Breast epithelium (tissue), 4 donors: ENCODE measurements around the gene HEXIM2. TPM values are rescaled to one million over a fixed set of nuclear protein-coding genes. Genes with fewer than 3 reads are reported as not detected.
A peak's percentile ranks its signal among the peaks of the same experiment; 100 is the strongest.

ENCODE experiments used
- DNase-seq, 2 donors: peaks; one replicate each; pipeline ENCODE4 v3.0.0-alpha.2; 2019; ENCODE audit warnings: low spot score in 2 of 2
- H3K27ac ChIP-seq, 2 donors: fragments of 200-600 bp; sonication (generic) in 1 of 2; one replicate each; pipeline ENCODE4 v1.5.1; 2016 to 2019; ENCODE audit warnings: mild to moderate bottlenecking in 1 of 2
- H3K27me3 ChIP-seq, 2 donors: fragments of 200-600 bp; sonication (generic) in 1 of 2; one replicate each; pipeline versions ENCODE4 v1.5.1 to v1.6.0; 2017 to 2019; ENCODE audit warnings: control low read depth in 1 of 2, mild to moderate bottlenecking in 1 of 2
- H3K36me3 ChIP-seq: fragments of 200-600 bp; one replicate; pipeline ENCODE4 v1.5.1; 2019
- H3K4me1 ChIP-seq, 2 donors: fragments of 200-600 bp; sonication (generic); one replicate each; pipeline ENCODE4 v1.5.1; 2016 to 2019; ENCODE audit warnings: control low read depth in 1 of 2
- H3K4me3 ChIP-seq, 3 donors: fragments of 200-600 bp; sonication (generic); 1 replicate in 2 of 3; 2 replicates in 1 of 3; pipeline ENCODE4 v1.5.1; 2016 to 2019; ENCODE audit warnings: mild to moderate bottlenecking in 3 of 3, moderate library complexity in 2 of 3
- H3K9me3 ChIP-seq, 2 donors: fragments of 200-600 bp; sonication (generic) in 1 of 2; one replicate each; pipeline ENCODE4 v1.5.1; 2016 to 2019; ENCODE audit warnings: control low read depth in 1 of 2
- POLR2A ChIP-seq: fragments of 450-650 bp; IDR thresholded peaks from one replicate; pipeline ENCODE4 v1.6.1; 2016; ENCODE audit warnings: antibody characterized with exemption, mild to moderate bottlenecking, moderate library complexity
- POLR2AphosphoS5 ChIP-seq, 3 donors: sonication (generic); formaldehyde crosslinking; IDR thresholded peaks; one replicate each; pipeline ENCODE4 v1.6.1; 2017; ENCODE audit warnings: antibody characterized with exemption in 3 of 3
- intact Hi-C: fragments of 100-400 bp; cut with DNase I; formaldehyde crosslinking; loops from one replicate; pipeline ENCODE4 v1.15.1; 2023; ENCODE audit warnings: low total_unique reads
- total RNA-seq, 3 donors: library from RNA; depleted of rRNA; stranded (reverse); fragments of >200 nt; gene quantifications; one replicate each; pipeline ENCODE4 v1.1.0, GENCODE V29; 2016
- TF ChIP-seq, protein P1 (sequence below), 3 donors: fragments of 450-650 bp; IDR thresholded peaks; one replicate each; pipeline ENCODE4 v1.5.1; 2016 to 2017; ENCODE audit warnings: antibody characterized with exemption in 3 of 3, mild to moderate bottlenecking in 3 of 3, moderate library complexity in 3 of 3

HEXIM2 gene
- total RNA-seq, 3 donors from 2014 or later: 6.6 to 13.3 (median 13.2) TPM

DNA sequence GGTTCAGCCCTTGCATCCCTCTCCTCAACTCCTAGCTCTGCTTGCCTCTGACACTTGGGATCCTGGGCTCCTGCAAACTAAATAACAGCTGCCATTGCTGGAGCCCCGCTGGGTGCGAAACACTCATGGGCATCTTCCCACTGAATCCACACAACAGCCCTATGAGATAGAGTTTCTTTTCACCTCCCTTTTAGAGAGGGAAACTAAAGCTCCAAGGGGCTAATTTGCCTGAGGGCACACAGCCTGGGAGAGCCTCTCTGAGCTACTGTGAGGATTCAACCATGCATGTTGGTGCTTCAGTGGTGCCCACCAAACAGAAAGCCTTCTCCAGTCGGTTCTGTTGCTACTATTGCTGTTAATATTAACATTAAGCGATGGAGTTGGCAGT, 22.1 kb upstream of the HEXIM2 start:
- no peaks in the 10 kb centered on the region for H3K9me3 ChIP-seq
- no peak for DNase-seq
- no peaks in the 10 kb centered on the region for H3K36me3 ChIP-seq
- H3K27ac ChIP-seq: no peak overlapping the region
- H3K27me3 ChIP-seq: no peaks in the 10 kb centered on the region
- intact Hi-C loops: loop anchor here (5.0 to 10.0 kb wide), 2 partner anchors 58 to 1605 kb away; no protein-coding TSS in a partner anchor
- no peak overlapping the region for H3K4me3 ChIP-seq
- H3K4me1 ChIP-seq: peaks cover 0 to 12% of the 10 kb centered on the region in 2 donors
- TF ChIP-seq POLR2A (no peak), POLR2AphosphoS5 (IDR thresholded peaks at IDR 0.05) (no peak)
- TF ChIP-seq, protein P1, sequence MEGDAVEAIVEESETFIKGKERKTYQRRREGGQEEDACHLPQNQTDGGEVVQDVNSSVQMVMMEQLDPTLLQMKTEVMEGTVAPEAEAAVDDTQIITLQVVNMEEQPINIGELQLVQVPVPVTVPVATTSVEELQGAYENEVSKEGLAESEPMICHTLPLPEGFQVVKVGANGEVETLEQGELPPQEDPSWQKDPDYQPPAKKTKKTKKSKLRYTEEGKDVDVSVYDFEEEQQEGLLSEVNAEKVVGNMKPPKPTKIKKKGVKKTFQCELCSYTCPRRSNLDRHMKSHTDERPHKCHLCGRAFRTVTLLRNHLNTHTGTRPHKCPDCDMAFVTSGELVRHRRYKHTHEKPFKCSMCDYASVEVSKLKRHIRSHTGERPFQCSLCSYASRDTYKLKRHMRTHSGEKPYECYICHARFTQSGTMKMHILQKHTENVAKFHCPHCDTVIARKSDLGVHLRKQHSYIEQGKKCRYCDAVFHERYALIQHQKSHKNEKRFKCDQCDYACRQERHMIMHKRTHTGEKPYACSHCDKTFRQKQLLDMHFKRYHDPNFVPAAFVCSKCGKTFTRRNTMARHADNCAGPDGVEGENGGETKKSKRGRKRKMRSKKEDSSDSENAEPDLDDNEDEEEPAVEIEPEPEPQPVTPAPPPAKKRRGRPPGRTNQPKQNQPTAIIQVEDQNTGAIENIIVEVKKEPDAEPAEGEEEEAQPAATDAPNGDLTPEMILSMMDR (IDR thresholded peaks at IDR 0.05): no peak

- H3K4me3 ChIP-seq: peak overlapping the region; percentile 50 to 75 (median 57)
- H3K9me3 ChIP-seq: no peaks in the 10 kb centered on the region
- intact Hi-C loops: no loop called here
- H3K36me3 ChIP-seq: no peaks in the 10 kb centered on the region
- peak overlapping the region; percentile 96 to 97 for H3K27ac ChIP-seq
- TF ChIP-seq POLR2AphosphoS5 (IDR thresholded peaks at IDR 0.05) (no peak), POLR2A (no peak)
- TF ChIP-seq, protein P1 (IDR thresholded peaks at IDR 0.05): no peak
- DNase-seq: no peak
- H3K4me1 ChIP-seq: peaks cover 6 to 9% of the 10 kb centered on the region in 2 donors
- no peaks in the 10 kb centered on the region for H3K27me3 ChIP-seq
Observed at GRCh38 chr17:45143094-45143670, 18.5 kb upstream of the HEXIM2 start.

- Histone ChIP-seq H3K36me3 (no peaks in the 10 kb centered on the region), H3K9me3 (no peaks in the 10 kb centered on the region), H3K4me1 (peaks cover 6 to 9% of the 10 kb centered on the region in 2 donors), H3K4me3 (peak overlapping the region; percentile 50 to 75 (median 57)), H3K27me3 (no peaks in the 10 kb centered on the region), H3K27ac (peak overlapping the region; percentile 96 to 97)
- intact Hi-C loops: no loop called here
- DNase-seq: peak; percentile 85 to 92
- TF ChIP-seq, protein P1 (IDR thresholded peaks at IDR 0.05): peak in 2 of 3 donors; percentile 15 to 17
- TF ChIP-seq POLR2AphosphoS5 (IDR thresholded peaks at IDR 0.05) (peak; percentile 30 to 77 (median 74)), POLR2A (no peak)
Observed at GRCh38 chr17:45143767-45144198, 17.9 kb upstream of the HEXIM2 start.

GRCh38 chr17:45144199-45145034, 17.3 kb upstream of the HEXIM2 start:
- peak in 1 of 3 donors; percentile 29 for TF ChIP-seq POLR2AphosphoS5 (IDR thresholded peaks at IDR 0.05)
- TF ChIP-seq POLR2A: no peak
- H3K4me3 ChIP-seq: peak overlapping the region; percentile 50 to 75 (median 57)
- peaks cover 6 to 9% of the 10 kb centered on the region in 2 donors for H3K4me1 ChIP-seq
- no peaks in the 10 kb centered on the region for H3K9me3 ChIP-seq
- intact Hi-C loops: no loop called here
- DNase-seq: no peak
- H3K36me3 ChIP-seq: no peaks in the 10 kb centered on the region
- no peaks in the 10 kb centered on the region for H3K27me3 ChIP-seq
- peak overlapping the region; percentile 96 to 97 for H3K27ac ChIP-seq

- TF ChIP-seq POLR2AphosphoS5 (IDR thresholded peaks at IDR 0.05): no peak
- TF ChIP-seq POLR2A: no peak
- TF ChIP-seq, protein P1 (IDR thresholded peaks at IDR 0.05): no peak
Observed at GRCh38 chr17:45145035-45145389, 16.7 kb upstream of the HEXIM2 start.

More at GRCh38 chr17:45145035-45145389, 16.7 kb upstream of the HEXIM2 start:
- intact Hi-C loops: no loop called here
- Histone ChIP-seq H3K9me3 (no peaks in the 10 kb centered on the region), H3K36me3 (no peaks in the 10 kb centered on the region), H3K4me1 (peaks cover 6 to 9% of the 10 kb centered on the region in 2 donors), H3K4me3 (peak overlapping the region; percentile 50 to 75 (median 57)), H3K27ac (peak overlapping the region; percentile 96 to 97), H3K27me3 (no peaks in the 10 kb centered on the region)
- DNase-seq: no peak
